WTC11 (cell line): Measurements from ENCODE around the gene MRM3. TPM values are rescaled to one million over a fixed set of nuclear protein-coding genes. Genes with fewer than 3 reads are reported as not detected.
A peak's percentile ranks its signal among the peaks of the same experiment; 100 is the strongest.

Experiments
- ATAC-seq: fragments of 200-7000 bp; cut with Tn5 transposase; 2 replicates; pipeline ENCODE4 v1.10.0; 2021; ENCODE audit warnings: mild to moderate bottlenecking, moderate library complexity
- CTCF ChIA-PET: fragments of 300-600 bp; sonication (Branson Sonifier 250); formaldehyde crosslinking; loops from one replicate; lab custom pipeline; 2021; ENCODE audit warnings: antibody characterized with exemption; lab: Charles Lee
- POLR2A ChIA-PET: fragments of 350-600 bp; sonication (Branson Sonifier 250); formaldehyde crosslinking; loops from one replicate; lab custom pipeline; 2021; ENCODE audit warnings: antibody characterized with exemption; lab: Charles Lee
- DNase-seq: peaks from one replicate; pipeline ENCODE4 v3.0.0; 2021; ENCODE audit warnings: low spot score
- H3K27ac Mint-ChIP-seq: 2 replicates; pipeline ENCODE4 v1.8.0; 2021; ENCODE audit warnings: mixed read lengths
- H3K27me3 Mint-ChIP-seq: 2 replicates; pipeline ENCODE4 v1.8.0; 2021; ENCODE audit warnings: low read depth, mild to moderate bottlenecking, moderate library complexity, mixed read lengths
- H3K36me3 Mint-ChIP-seq: 2 replicates; pipeline ENCODE4 v1.8.0; 2021; ENCODE audit warnings: mixed read lengths
- H3K4me1 Mint-ChIP-seq: 2 replicates; pipeline ENCODE4 v1.8.0; 2022; ENCODE audit warnings: mixed read lengths
- H3K4me3 Mint-ChIP-seq: 2 replicates; pipeline ENCODE4 v1.8.0; 2021; ENCODE audit warnings: mild to moderate bottlenecking, moderate library complexity, mixed read lengths
- H3K9me3 Mint-ChIP-seq: 2 replicates; pipeline ENCODE4 v1.8.0; 2021; ENCODE audit warnings: mixed read lengths
- ESRRA ChIP-seq: sonication (generic); formaldehyde crosslinking; IDR thresholded peaks from 2 replicates; pipeline ENCODE4 v1.8.1; 2022; ENCODE audit warnings: mild to moderate bottlenecking, missing genetic modification reagents, borderline replicate concordance
- FOXK1 ChIP-seq: sonication (generic); formaldehyde crosslinking; IDR thresholded peaks from 2 replicates; pipeline ENCODE4 v1.8.0; 2022; ENCODE audit warnings: mild to moderate bottlenecking, moderate library complexity, missing genetic modification reagents
- GRHL2 ChIP-seq: fragments of 250-450 bp; sonication (Bioruptor Pico); IDR thresholded peaks from 2 replicates; pipeline ENCODE4 v1.8.0; 2022; ENCODE audit warnings: mild to moderate bottlenecking, moderate library complexity; ENCODE audit not compliant: insufficient replicate concordance, severe bottlenecking
- HMGA2 ChIP-seq: fragments of 250-450 bp; sonication (Bioruptor Pico); IDR thresholded peaks from 2 replicates; pipeline ENCODE4 v1.4.0; 2021; ENCODE audit warnings: mild to moderate bottlenecking, moderate library complexity
- JAZF1 ChIP-seq: fragments of 250-450 bp; sonication (Bioruptor Pico); IDR thresholded peaks from 2 replicates; pipeline ENCODE4 v1.9.0; 2021; ENCODE audit warnings: moderate library complexity, mild to moderate bottlenecking, inconsistent platforms
- NFE2L1 ChIP-seq: sonication (generic); formaldehyde crosslinking; IDR thresholded peaks from 2 replicates; pipeline ENCODE4 v1.8.1; 2023; ENCODE audit warnings: missing genetic modification reagents
- NR3C1 ChIP-seq: sonication (generic); formaldehyde crosslinking; conservative IDR thresholded peaks from 2 replicates; pipeline ENCODE4 v1.8.1; 2023; ENCODE audit warnings: low read depth, mild to moderate bottlenecking, missing genetic modification reagents
- RORB ChIP-seq: fragments of 250-450 bp; sonication (Bioruptor Pico); IDR thresholded peaks from 2 replicates; pipeline ENCODE4 v1.9.0; 2021; ENCODE audit warnings: mild to moderate bottlenecking
- SOX15 ChIP-seq: fragments of 250-450 bp; sonication (Bioruptor Pico); IDR thresholded peaks from 2 replicates; pipeline ENCODE4 v1.9.0; 2021; ENCODE audit warnings: mild to moderate bottlenecking
- SP1 ChIP-seq: sonication (generic); formaldehyde crosslinking; conservative IDR thresholded peaks from 2 replicates; pipeline ENCODE4 v1.8.1; 2022; ENCODE audit warnings: missing genetic modification reagents
- ZNF219 ChIP-seq: sonication (generic); formaldehyde crosslinking; IDR thresholded peaks from 2 replicates; pipeline ENCODE4 v1.8.0; 2023; ENCODE audit warnings: missing genetic modification reagents, mild to moderate bottlenecking, borderline replicate concordance
- ZNF317 ChIP-seq: sonication (generic); formaldehyde crosslinking; IDR thresholded peaks from 2 replicates; pipeline ENCODE4 v1.8.1; 2023; ENCODE audit warnings: low read depth, mild to moderate bottlenecking, moderate library complexity, missing genetic modification reagents, borderline replicate concordance
- total RNA-seq: library from RNA; stranded (reverse); gene quantifications from 3 replicates; pipeline ENCODE4 v1.2.3, GENCODE V29; 2021
- TF ChIP-seq, protein P1 (sequence below): fragments of 200-600 bp; IDR thresholded peaks from 2 replicates; pipeline ENCODE4 v1.8.0; 2022; ENCODE audit warnings: antibody characterized with exemption
- TF ChIP-seq, protein P2 (sequence below): sonication (generic); formaldehyde crosslinking; IDR thresholded peaks from 2 replicates; pipeline ENCODE4 v1.8.0; 2023; ENCODE audit warnings: missing genetic modification reagents
- TF ChIP-seq, protein P3 (sequence below): fragments of 250-450 bp; sonication (Bioruptor Pico); IDR thresholded peaks from 2 replicates; pipeline ENCODE4 v1.8.0; 2021; ENCODE audit warnings: mild to moderate bottlenecking
- TF ChIP-seq, protein P4 (sequence below): sonication (generic); formaldehyde crosslinking; IDR thresholded peaks from 2 replicates; pipeline ENCODE4 v1.8.0; 2023; ENCODE audit warnings: mild to moderate bottlenecking, missing genetic modification reagents
- TF ChIP-seq, protein P5 (sequence below): sonication (generic); formaldehyde crosslinking; IDR thresholded peaks from 2 replicates; pipeline ENCODE4 v1.8.0; 2022; ENCODE audit warnings: missing genetic modification reagents

Gene MRM3
- total RNA-seq, 1 experiment from 2014 or later, result 25.0 TPM

DNA sequence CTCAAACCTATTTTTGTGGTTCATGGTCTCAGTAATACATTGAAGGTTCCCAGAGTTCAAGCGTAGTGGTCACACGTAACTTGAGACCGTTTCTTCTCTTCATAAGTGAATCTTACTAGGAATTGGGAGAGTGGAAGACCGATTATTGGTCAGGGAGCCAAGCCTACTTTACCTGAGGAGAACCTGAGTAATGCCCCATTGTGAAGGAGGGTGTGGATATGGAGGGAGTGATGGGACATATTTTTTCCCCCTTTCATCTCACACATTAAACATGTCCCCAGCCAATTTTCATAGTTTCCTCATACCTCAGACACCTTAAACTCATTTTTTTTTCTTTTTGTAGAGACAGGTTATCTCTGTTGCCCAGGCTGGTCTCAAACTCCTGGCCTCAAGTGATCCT is 39.0 kb upstream of the MRM3 start:
- H3K4me1 Mint-ChIP-seq, result no peaks in the 10 kb centered on the region
- CTCF ChIA-PET, result no interaction called here
- H3K9me3 Mint-ChIP-seq, result peaks cover 4% of the 10 kb centered on the region
- DNase-seq, result no peak
- ATAC-seq, result no peak
- TF ChIP-seq ZNF219 (CRISPR knock-in tag), result no peak
- TF ChIP-seq, protein P1, sequence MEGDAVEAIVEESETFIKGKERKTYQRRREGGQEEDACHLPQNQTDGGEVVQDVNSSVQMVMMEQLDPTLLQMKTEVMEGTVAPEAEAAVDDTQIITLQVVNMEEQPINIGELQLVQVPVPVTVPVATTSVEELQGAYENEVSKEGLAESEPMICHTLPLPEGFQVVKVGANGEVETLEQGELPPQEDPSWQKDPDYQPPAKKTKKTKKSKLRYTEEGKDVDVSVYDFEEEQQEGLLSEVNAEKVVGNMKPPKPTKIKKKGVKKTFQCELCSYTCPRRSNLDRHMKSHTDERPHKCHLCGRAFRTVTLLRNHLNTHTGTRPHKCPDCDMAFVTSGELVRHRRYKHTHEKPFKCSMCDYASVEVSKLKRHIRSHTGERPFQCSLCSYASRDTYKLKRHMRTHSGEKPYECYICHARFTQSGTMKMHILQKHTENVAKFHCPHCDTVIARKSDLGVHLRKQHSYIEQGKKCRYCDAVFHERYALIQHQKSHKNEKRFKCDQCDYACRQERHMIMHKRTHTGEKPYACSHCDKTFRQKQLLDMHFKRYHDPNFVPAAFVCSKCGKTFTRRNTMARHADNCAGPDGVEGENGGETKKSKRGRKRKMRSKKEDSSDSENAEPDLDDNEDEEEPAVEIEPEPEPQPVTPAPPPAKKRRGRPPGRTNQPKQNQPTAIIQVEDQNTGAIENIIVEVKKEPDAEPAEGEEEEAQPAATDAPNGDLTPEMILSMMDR, result no peak
- no peak for TF ChIP-seq ESRRA
- no peak for TF ChIP-seq NFE2L1 (CRISPR knock-in tag)
- TF ChIP-seq ZNF317, result no peak
- no peak for TF ChIP-seq GRHL2 (CRISPR knock-in tag)
- no peak for TF ChIP-seq NR3C1 (CRISPR knock-in tag)
- TF ChIP-seq RORB (CRISPR knock-in tag), result no peak
- TF ChIP-seq FOXK1, result no peak
- no peak for TF ChIP-seq HMGA2 (CRISPR knock-in tag)
- TF ChIP-seq, protein P2, sequence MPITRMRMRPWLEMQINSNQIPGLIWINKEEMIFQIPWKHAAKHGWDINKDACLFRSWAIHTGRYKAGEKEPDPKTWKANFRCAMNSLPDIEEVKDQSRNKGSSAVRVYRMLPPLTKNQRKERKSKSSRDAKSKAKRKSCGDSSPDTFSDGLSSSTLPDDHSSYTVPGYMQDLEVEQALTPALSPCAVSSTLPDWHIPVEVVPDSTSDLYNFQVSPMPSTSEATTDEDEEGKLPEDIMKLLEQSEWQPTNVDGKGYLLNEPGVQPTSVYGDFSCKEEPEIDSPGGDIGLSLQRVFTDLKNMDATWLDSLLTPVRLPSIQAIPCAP, result no peak
- TF ChIP-seq JAZF1, result no peak
- TF ChIP-seq, protein P3, sequence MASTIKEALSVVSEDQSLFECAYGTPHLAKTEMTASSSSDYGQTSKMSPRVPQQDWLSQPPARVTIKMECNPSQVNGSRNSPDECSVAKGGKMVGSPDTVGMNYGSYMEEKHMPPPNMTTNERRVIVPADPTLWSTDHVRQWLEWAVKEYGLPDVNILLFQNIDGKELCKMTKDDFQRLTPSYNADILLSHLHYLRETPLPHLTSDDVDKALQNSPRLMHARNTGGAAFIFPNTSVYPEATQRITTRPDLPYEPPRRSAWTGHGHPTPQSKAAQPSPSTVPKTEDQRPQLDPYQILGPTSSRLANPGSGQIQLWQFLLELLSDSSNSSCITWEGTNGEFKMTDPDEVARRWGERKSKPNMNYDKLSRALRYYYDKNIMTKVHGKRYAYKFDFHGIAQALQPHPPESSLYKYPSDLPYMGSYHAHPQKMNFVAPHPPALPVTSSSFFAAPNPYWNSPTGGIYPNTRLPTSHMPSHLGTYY (CRISPR knock-in tag), result no peak
- TF ChIP-seq, protein P4, sequence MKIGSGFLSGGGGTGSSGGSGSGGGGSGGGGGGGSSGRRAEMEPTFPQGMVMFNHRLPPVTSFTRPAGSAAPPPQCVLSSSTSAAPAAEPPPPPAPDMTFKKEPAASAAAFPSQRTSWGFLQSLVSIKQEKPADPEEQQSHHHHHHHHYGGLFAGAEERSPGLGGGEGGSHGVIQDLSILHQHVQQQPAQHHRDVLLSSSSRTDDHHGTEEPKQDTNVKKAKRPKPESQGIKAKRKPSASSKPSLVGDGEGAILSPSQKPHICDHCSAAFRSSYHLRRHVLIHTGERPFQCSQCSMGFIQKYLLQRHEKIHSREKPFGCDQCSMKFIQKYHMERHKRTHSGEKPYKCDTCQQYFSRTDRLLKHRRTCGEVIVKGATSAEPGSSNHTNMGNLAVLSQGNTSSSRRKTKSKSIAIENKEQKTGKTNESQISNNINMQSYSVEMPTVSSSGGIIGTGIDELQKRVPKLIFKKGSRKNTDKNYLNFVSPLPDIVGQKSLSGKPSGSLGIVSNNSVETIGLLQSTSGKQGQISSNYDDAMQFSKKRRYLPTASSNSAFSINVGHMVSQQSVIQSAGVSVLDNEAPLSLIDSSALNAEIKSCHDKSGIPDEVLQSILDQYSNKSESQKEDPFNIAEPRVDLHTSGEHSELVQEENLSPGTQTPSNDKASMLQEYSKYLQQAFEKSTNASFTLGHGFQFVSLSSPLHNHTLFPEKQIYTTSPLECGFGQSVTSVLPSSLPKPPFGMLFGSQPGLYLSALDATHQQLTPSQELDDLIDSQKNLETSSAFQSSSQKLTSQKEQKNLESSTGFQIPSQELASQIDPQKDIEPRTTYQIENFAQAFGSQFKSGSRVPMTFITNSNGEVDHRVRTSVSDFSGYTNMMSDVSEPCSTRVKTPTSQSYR (CRISPR knock-in tag), result no peak
- peak overlapping the region; percentile 74; the same call in 1 of the 2 replicates for H3K27ac Mint-ChIP-seq
- H3K36me3 Mint-ChIP-seq, result peaks cover 79% of the 10 kb centered on the region
- no peak overlapping the region for H3K4me3 Mint-ChIP-seq
- POLR2A ChIA-PET, result no interaction called here
- no peaks in the 10 kb centered on the region for H3K27me3 Mint-ChIP-seq

DNA sequence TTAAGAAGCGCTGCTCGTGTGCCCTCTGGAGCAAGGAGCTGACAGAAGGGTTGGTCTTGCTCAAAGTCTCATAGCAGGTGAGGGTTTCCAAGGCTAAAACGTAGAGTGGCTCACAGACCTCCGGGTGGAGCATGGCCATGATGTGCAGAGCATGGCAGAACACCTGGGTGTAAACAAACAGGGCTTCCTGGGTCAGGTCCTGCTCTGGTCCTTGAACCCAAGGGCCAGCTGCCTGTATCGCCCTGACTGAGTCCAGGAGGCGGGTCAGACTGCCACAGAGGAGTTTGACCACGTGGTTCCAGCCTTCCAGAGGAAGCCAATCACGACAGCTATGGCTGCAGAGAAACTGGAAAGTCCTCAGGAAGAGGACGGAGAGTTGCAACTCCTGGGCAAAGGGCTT is 37.2 kb upstream of the MRM3 start:
- ChIA-PET POLR2A (interaction anchor here (1.0 kb wide), 1 partner anchor 252 kb away, joined by 3 read pairs; the partner anchor contains the start of gene TIMM22), CTCF (interaction anchor here (1.0 to 1.9 kb wide), 2 partner anchors 236 to 313 kb away, joined by 3 to 4 read pairs; no protein-coding TSS in a partner anchor)
- Mint-ChIP-seq H3K9me3 (peaks cover 17% of the 10 kb centered on the region), H3K4me3 (no peak overlapping the region), H3K36me3 (peaks cover 87% of the 10 kb centered on the region), H3K27ac (no peak overlapping the region), H3K4me1 (no peaks in the 10 kb centered on the region), H3K27me3 (no peaks in the 10 kb centered on the region)
- ATAC-seq (no peak), DNase-seq (no peak)
- TF ChIP-seq, protein P5, sequence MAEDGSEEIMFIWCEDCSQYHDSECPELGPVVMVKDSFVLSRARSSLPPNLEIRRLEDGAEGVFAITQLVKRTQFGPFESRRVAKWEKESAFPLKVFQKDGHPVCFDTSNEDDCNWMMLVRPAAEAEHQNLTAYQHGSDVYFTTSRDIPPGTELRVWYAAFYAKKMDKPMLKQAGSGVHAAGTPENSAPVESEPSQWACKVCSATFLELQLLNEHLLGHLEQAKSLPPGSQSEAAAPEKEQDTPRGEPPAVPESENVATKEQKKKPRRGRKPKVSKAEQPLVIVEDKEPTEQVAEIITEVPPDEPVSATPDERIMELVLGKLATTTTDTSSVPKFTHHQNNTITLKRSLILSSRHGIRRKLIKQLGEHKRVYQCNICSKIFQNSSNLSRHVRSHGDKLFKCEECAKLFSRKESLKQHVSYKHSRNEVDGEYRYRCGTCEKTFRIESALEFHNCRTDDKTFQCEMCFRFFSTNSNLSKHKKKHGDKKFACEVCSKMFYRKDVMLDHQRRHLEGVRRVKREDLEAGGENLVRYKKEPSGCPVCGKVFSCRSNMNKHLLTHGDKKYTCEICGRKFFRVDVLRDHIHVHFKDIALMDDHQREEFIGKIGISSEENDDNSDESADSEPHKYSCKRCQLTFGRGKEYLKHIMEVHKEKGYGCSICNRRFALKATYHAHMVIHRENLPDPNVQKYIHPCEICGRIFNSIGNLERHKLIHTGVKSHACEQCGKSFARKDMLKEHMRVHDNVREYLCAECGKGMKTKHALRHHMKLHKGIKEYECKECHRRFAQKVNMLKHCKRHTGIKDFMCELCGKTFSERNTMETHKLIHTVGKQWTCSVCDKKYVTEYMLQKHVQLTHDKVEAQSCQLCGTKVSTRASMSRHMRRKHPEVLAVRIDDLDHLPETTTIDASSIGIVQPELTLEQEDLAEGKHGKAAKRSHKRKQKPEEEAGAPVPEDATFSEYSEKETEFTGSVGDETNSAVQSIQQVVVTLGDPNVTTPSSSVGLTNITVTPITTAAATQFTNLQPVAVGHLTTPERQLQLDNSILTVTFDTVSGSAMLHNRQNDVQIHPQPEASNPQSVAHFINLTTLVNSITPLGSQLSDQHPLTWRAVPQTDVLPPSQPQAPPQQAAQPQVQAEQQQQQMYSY (CRISPR knock-in tag), result 0 out of 2 replicates have a peak, but pooled peaks have one; percentile 8
- TF ChIP-seq SP1 (CRISPR knock-in tag) (no peak), SOX15 (CRISPR knock-in tag) (no peak), NFE2L1 (CRISPR knock-in tag) (no peak)
